ENCODE data around the gene TMEM203. TPM values are rescaled to one million over a fixed set of nuclear protein-coding genes. Genes with fewer than 3 reads are reported as not detected.

TMEM203 gene
- total and polyA plus RNA-seq, 2 of the 13 experiments (the other 11 are each of a cell fraction or from before 2014, with no cell fraction given), result 23.4 to 36.7 TPM

DNA sequence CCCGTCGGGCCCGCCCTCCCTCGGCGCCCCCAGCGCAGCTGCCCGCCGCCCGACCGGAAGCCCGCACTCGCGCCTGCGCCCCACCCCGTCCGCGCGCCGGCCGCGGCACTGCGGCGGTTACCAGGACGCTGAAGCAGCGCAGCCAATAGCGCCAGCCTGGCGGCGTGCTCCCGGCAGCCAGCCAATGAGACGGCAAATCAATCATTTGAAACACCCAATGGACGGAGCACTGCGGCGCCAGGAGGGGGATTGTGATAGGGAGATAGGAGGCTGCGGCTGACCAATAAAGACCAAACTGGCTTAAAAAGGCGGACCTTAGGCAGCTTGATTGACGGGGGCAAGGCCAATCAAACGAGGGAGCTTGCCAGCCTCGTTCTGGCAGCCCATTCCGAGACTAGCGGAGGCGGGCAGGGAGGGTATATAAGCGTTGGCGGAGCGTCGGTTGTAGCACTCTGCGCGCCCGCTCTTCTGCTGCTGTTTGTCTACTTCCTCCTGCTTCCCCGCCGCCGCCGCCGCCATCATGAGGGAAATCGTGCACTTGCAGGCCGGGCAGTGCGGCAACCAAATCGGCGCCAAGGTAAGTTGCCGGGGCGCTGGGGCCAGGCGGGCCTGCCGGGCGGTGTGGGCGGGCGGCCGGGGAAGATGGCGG is 35.5 kb upstream of the TMEM203 start, which contains the start of gene TUBB4B (continued):
- TF ChIP-seq ZNF292 (CRISPR knock-in tag; IDR thresholded peaks at IDR 0.05; ENCODE audit: borderline replicate concordance, low read depth) (no peak), ZBTB8A (CRISPR knock-in tag; IDR thresholded peaks at IDR 0.05; ENCODE audit: borderline replicate concordance, low read depth) (no peak), MYNN (CRISPR knock-in tag; IDR thresholded peaks at IDR 0.05; ENCODE audit: low read depth) (peak; percentile 88; the same call in 1 of the 2 replicates), ZNF720 (CRISPR knock-in tag; IDR thresholded peaks at IDR 0.05) (peak; percentile 62; the same call in 1 of the 2 replicates), KLF13 (CRISPR knock-in tag; IDR thresholded peaks at IDR 0.05) (no peak), RELA (CRISPR knock-in tag; IDR thresholded peaks at IDR 0.05) (0 out of 2 replicates have a peak, but pooled peaks have one; percentile 36), MED1 (CRISPR knock-in tag; IDR thresholded peaks at IDR 0.05) (peak; percentile 53), ONECUT2 (CRISPR knock-in tag; IDR thresholded peaks at IDR 0.05) (0 out of 2 replicates have a peak, but pooled peaks have one; percentile 47), ZNF749 (CRISPR knock-in tag; IDR thresholded peaks at IDR 0.05; ENCODE audit: borderline replicate concordance) (peak; percentile 66; the same call in 1 of the 2 replicates), NFKBIZ (CRISPR knock-in tag; IDR thresholded peaks at IDR 0.05) (peak; percentile 78), IRF2 (CRISPR knock-in tag; IDR thresholded peaks at IDR 0.05) (peak; percentile 70), KLF12 (CRISPR knock-in tag; IDR thresholded peaks at IDR 0.05; ENCODE audit: borderline replicate concordance) (0 out of 2 replicates have a peak, but pooled peaks have one; percentile 17), TP53 (CRISPR knock-in tag; conservative IDR thresholded peaks at IDR 0.05) (0 out of 2 replicates have a peak, but pooled peaks have one; percentile 39), ZNF737 (CRISPR knock-in tag; IDR thresholded peaks at IDR 0.05; ENCODE audit: borderline replicate concordance) (no peak), ZNF563 (CRISPR knock-in tag; IDR thresholded peaks at IDR 0.05) (peak; percentile 9; the same call in 1 of the 2 replicates)
- TF ChIP-seq, protein P1, sequence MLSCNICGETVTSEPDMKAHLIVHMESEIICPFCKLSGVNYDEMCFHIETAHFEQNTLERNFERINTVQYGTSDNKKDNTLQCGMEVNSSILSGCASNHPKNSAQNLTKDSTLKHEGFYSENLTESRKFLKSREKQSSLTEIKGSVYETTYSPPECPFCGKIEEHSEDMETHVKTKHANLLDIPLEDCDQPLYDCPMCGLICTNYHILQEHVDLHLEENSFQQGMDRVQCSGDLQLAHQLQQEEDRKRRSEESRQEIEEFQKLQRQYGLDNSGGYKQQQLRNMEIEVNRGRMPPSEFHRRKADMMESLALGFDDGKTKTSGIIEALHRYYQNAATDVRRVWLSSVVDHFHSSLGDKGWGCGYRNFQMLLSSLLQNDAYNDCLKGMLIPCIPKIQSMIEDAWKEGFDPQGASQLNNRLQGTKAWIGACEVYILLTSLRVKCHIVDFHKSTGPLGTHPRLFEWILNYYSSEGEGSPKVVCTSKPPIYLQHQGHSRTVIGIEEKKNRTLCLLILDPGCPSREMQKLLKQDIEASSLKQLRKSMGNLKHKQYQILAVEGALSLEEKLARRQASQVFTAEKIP (CRISPR knock-in tag; IDR thresholded peaks at IDR 0.05; ENCODE audit: borderline replicate concordance), result no peak
- TF ChIP-seq, protein P2, sequence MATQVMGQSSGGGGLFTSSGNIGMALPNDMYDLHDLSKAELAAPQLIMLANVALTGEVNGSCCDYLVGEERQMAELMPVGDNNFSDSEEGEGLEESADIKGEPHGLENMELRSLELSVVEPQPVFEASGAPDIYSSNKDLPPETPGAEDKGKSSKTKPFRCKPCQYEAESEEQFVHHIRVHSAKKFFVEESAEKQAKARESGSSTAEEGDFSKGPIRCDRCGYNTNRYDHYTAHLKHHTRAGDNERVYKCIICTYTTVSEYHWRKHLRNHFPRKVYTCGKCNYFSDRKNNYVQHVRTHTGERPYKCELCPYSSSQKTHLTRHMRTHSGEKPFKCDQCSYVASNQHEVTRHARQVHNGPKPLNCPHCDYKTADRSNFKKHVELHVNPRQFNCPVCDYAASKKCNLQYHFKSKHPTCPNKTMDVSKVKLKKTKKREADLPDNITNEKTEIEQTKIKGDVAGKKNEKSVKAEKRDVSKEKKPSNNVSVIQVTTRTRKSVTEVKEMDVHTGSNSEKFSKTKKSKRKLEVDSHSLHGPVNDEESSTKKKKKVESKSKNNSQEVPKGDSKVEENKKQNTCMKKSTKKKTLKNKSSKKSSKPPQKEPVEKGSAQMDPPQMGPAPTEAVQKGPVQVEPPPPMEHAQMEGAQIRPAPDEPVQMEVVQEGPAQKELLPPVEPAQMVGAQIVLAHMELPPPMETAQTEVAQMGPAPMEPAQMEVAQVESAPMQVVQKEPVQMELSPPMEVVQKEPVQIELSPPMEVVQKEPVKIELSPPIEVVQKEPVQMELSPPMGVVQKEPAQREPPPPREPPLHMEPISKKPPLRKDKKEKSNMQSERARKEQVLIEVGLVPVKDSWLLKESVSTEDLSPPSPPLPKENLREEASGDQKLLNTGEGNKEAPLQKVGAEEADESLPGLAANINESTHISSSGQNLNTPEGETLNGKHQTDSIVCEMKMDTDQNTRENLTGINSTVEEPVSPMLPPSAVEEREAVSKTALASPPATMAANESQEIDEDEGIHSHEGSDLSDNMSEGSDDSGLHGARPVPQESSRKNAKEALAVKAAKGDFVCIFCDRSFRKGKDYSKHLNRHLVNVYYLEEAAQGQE (IDR thresholded peaks at IDR 0.05; ENCODE audit: borderline replicate concordance in 1 of 2, low read depth in 1 of 2, low read length in 2 of 2), result peak in 1 of 2 experiments; percentile 77; a peak in 1 of 4 replicates
- TF ChIP-seq, protein P3, sequence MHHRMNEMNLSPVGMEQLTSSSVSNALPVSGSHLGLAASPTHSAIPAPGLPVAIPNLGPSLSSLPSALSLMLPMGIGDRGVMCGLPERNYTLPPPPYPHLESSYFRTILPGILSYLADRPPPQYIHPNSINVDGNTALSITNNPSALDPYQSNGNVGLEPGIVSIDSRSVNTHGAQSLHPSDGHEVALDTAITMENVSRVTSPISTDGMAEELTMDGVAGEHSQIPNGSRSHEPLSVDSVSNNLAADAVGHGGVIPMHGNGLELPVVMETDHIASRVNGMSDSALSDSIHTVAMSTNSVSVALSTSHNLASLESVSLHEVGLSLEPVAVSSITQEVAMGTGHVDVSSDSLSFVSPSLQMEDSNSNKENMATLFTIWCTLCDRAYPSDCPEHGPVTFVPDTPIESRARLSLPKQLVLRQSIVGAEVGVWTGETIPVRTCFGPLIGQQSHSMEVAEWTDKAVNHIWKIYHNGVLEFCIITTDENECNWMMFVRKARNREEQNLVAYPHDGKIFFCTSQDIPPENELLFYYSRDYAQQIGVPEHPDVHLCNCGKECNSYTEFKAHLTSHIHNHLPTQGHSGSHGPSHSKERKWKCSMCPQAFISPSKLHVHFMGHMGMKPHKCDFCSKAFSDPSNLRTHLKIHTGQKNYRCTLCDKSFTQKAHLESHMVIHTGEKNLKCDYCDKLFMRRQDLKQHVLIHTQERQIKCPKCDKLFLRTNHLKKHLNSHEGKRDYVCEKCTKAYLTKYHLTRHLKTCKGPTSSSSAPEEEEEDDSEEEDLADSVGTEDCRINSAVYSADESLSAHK (CRISPR knock-in tag; IDR thresholded peaks at IDR 0.05; ENCODE audit: borderline replicate concordance), result no peak
- TF ChIP-seq, protein P4, sequence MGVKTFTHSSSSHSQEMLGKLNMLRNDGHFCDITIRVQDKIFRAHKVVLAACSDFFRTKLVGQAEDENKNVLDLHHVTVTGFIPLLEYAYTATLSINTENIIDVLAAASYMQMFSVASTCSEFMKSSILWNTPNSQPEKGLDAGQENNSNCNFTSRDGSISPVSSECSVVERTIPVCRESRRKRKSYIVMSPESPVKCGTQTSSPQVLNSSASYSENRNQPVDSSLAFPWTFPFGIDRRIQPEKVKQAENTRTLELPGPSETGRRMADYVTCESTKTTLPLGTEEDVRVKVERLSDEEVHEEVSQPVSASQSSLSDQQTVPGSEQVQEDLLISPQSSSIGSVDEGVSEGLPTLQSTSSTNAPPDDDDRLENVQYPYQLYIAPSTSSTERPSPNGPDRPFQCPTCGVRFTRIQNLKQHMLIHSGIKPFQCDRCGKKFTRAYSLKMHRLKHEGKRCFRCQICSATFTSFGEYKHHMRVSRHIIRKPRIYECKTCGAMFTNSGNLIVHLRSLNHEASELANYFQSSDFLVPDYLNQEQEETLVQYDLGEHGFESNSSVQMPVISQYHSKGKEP (CRISPR knock-in tag; IDR thresholded peaks at IDR 0.05), result 0 out of 2 replicates have a peak, but pooled peaks have one; percentile 61
